Osteoblast (primary cell): Measurements from ENCODE around the gene C2CD2. TPM values are rescaled to one million over a fixed set of nuclear protein-coding genes. Genes with fewer than 3 reads are reported as not detected.
A peak's percentile ranks its signal among the peaks of the same experiment; 100 is the strongest.

Source experiments
- DNase-seq: peaks from one replicate; pipeline ENCODE4 v3.0.0; 2011; ENCODE audit warnings: low spot score, mixed read lengths; ENCODE audit not compliant: insufficient read length; ENCODE audit errors: missing footprints
- H2AFZ ChIP-seq: 2 replicates; pipeline ENCODE4 v1.6.0; 2011; ENCODE audit warnings: mild to moderate bottlenecking, low read length
- H3K27ac ChIP-seq: 2 replicates; pipeline ENCODE4 v1.5.1; 2011; ENCODE audit warnings: mild to moderate bottlenecking, low read depth, low read length, moderate library complexity
- H3K27me3 ChIP-seq: 2 replicates; pipeline ENCODE4 v1.6.0; 2012; ENCODE audit warnings: mild to moderate bottlenecking, control low read depth, inconsistent platforms, low read length, moderate library complexity; ENCODE audit not compliant: insufficient read depth
- H3K36me3 ChIP-seq: 2 replicates; pipeline ENCODE4 v1.5.1; 2011; ENCODE audit warnings: mild to moderate bottlenecking, low read length, control low read depth, moderate library complexity; ENCODE audit not compliant: insufficient read depth
- H3K4me1 ChIP-seq: 2 replicates; pipeline ENCODE4 v1.5.1; 2011; ENCODE audit warnings: mild to moderate bottlenecking, low read length, control low read depth, moderate library complexity; ENCODE audit not compliant: insufficient read depth
- H3K4me2 ChIP-seq: 2 replicates; pipeline ENCODE4 v1.6.0; 2011; ENCODE audit warnings: mild to moderate bottlenecking, low read length; ENCODE audit not compliant: insufficient read depth
- H3K4me3 ChIP-seq: fragments of 200-600 bp; sonication (generic); 3 replicates; pipeline ENCODE4 v1.5.1; 2012; ENCODE audit warnings: mild to moderate bottlenecking, low read length, inconsistent platforms; ENCODE audit not compliant: insufficient read depth
- H3K79me2 ChIP-seq: 2 replicates; pipeline ENCODE4 v1.6.0; 2012; ENCODE audit warnings: mild to moderate bottlenecking, low read length, control low read depth, inconsistent platforms; ENCODE audit not compliant: insufficient read depth
- H3K9me3 ChIP-seq: 2 replicates; pipeline ENCODE4 v1.5.1; 2011; ENCODE audit warnings: low read depth, low read length, control low read depth
- H4K20me1 ChIP-seq: 2 replicates; pipeline ENCODE4 v1.6.0; 2012; ENCODE audit warnings: mild to moderate bottlenecking, low read length, control low read depth; ENCODE audit not compliant: insufficient read depth
- CTCF ChIP-seq: IDR thresholded peaks from 2 replicates; pipeline ENCODE4 v1.5.1; 2011; ENCODE audit warnings: mild to moderate bottlenecking, low read depth, low read length, moderate library complexity; ENCODE audit errors: extremely low read depth
- total RNA-seq: library from RNA; depleted of rRNA; stranded (reverse); fragments of >200 nt; gene quantifications from 2 replicates; pipeline ENCODE4 v1.2.3, GENCODE V29; 2012

The C2CD2 gene
- total RNA-seq, 1 donor = 40.9 TPM

GRCh38 chr21:41897047-41897669, 56.7 kb downstream of the C2CD2 start:
- Histone ChIP-seq H3K9me3 (no peaks in the 10 kb centered on the region), H3K27ac (peak overlapping the region; percentile 97), H4K20me1 (no peaks in the 10 kb centered on the region), H2AFZ (no peak overlapping the region), H3K79me2 (no peaks in the 10 kb centered on the region), H3K4me1 (peaks cover 26% of the 10 kb centered on the region), H3K36me3 (peaks cover 20% of the 10 kb centered on the region), H3K4me3 (no peak overlapping the region), H3K4me2 (peak overlapping the region; percentile 83), H3K27me3 (no peaks in the 10 kb centered on the region)
- no peak for TF ChIP-seq CTCF
- DNase-seq = no peak

GRCh38 chr21:41895643-41896493, 58.0 kb downstream of the C2CD2 start:
- peak overlapping the region; percentile 83 for H3K4me2 ChIP-seq
- no peaks in the 10 kb centered on the region for H3K79me2 ChIP-seq
- peak overlapping the region; percentile 97 for H3K27ac ChIP-seq
- peak; percentile 80 for DNase-seq
- TF ChIP-seq CTCF = no peak
- no peaks in the 10 kb centered on the region for H3K9me3 ChIP-seq
- H3K36me3 ChIP-seq = peaks cover 11% of the 10 kb centered on the region
- H4K20me1 ChIP-seq = no peaks in the 10 kb centered on the region
- peaks cover 26% of the 10 kb centered on the region for H3K4me1 ChIP-seq
- H3K27me3 ChIP-seq = no peaks in the 10 kb centered on the region
- H3K4me3 ChIP-seq = peak overlapping the region; percentile 59
- peak overlapping the region; percentile 81 for H2AFZ ChIP-seq

GRCh38 chr21:41894922-41895557, 58.8 kb downstream of the C2CD2 start:
- H4K20me1 ChIP-seq = no peaks in the 10 kb centered on the region
- peak overlapping the region; percentile 97 for H3K27ac ChIP-seq
- peak; percentile 91 for DNase-seq
- TF ChIP-seq CTCF = no peak
- H2AFZ ChIP-seq = no peak overlapping the region
- H3K27me3 ChIP-seq = no peaks in the 10 kb centered on the region
- H3K4me3 ChIP-seq = no peak overlapping the region
- H3K4me2 ChIP-seq = peak overlapping the region; percentile 83
- peaks cover 26% of the 10 kb centered on the region for H3K4me1 ChIP-seq
- no peaks in the 10 kb centered on the region for H3K9me3 ChIP-seq
- H3K79me2 ChIP-seq = no peaks in the 10 kb centered on the region
- H3K36me3 ChIP-seq = peaks cover 4% of the 10 kb centered on the region

- TF ChIP-seq CTCF = no peak
- no peak for DNase-seq
- no peaks in the 10 kb centered on the region for H4K20me1 ChIP-seq
- no peak overlapping the region for H3K4me3 ChIP-seq
- peak overlapping the region; percentile 83 for H3K4me2 ChIP-seq
- no peaks in the 10 kb centered on the region for H3K79me2 ChIP-seq
- no peaks in the 10 kb centered on the region for H3K9me3 ChIP-seq
- H2AFZ ChIP-seq = no peak overlapping the region
- peak overlapping the region; percentile 97 for H3K27ac ChIP-seq
- H3K36me3 ChIP-seq = peaks cover 4% of the 10 kb centered on the region
- H3K4me1 ChIP-seq = peaks cover 26% of the 10 kb centered on the region
- H3K27me3 ChIP-seq = no peaks in the 10 kb centered on the region
Measured at GRCh38 chr21:41894511-41894910, 59.3 kb downstream of the C2CD2 start.
